Measurements from ENCODE around the gene TMEM18. TPM values are rescaled to one million over a fixed set of nuclear protein-coding genes. Genes with fewer than 3 reads are reported as not detected.

Gene TMEM18
- total and polyA plus RNA-seq, 2 experiments from 2014 or later = 15.0 to 41.9 TPM

GRCh38 chr2:680496-680895 is 3.3 kb upstream of the TMEM18 start:
- peaks cover 12% of the 10 kb centered on the region for H3K79me2 ChIP-seq (replicated peaks; ENCODE audit: insufficient read depth)
- Mint-ChIP-seq H3K27me3 (ENCODE audit: insufficient read depth, low read depth, poor library complexity) (peaks cover 5% of the 10 kb centered on the region), H3K4me3 (no peak overlapping the region), H3K9me3 (peaks cover 17% of the 10 kb centered on the region), H3K27ac (no peak overlapping the region), H3K4me1 (peaks cover 24% of the 10 kb centered on the region), H3K36me3 (ENCODE audit: low read depth) (peaks cover 18% of the 10 kb centered on the region)
- DNase-seq (ENCODE audit: low spot score) (no peak), ATAC-seq (no peak)
- H4K20me1 ChIP-seq (replicated peaks; ENCODE audit: insufficient read depth) = peaks cover 4% of the 10 kb centered on the region
- TF ChIP-seq ZNF331 (CRISPR knock-in tag; IDR thresholded peaks at IDR 0.05; ENCODE audit: low read depth) = no peak
- no peak for TF ChIP-seq CREB1 (CRISPR knock-in tag; IDR thresholded peaks at IDR 0.05; ENCODE audit: low read depth)
- no peak for TF ChIP-seq STAT1 (IDR thresholded peaks at IDR 0.05; ENCODE audit: unreplicated experiment)
- no peak for TF ChIP-seq ZNF462 (CRISPR knock-in tag; IDR thresholded peaks at IDR 0.05)
- TF ChIP-seq EZH2 (IDR thresholded peaks at IDR 0.05; ENCODE audit: low read depth, unreplicated experiment) = no peak
- TF ChIP-seq NANOG (IDR thresholded peaks at IDR 0.05; ENCODE audit: borderline replicate concordance) = no peak
- TF ChIP-seq CTCF (conservative IDR thresholded peaks at IDR 0.05; ENCODE audit: low read depth in 2 of 2) = no peak
- no peak for TF ChIP-seq POLR2AphosphoS5 (IDR thresholded peaks at IDR 0.05; ENCODE audit: low read depth)
- no peak overlapping the region for H2AFZ ChIP-seq
- H3K4me2 ChIP-seq = no peak overlapping the region
- no peak overlapping the region for H3K4me3 ChIP-seq
- peaks cover 14% of the 10 kb centered on the region for H3K4me1 ChIP-seq (ENCODE audit: insufficient read depth)
- no peaks in the 10 kb centered on the region for H3K27me3 ChIP-seq (ENCODE audit: insufficient read depth)
- 0 out of 2 replicates have a peak, but pooled peaks cover 3% of the 10 kb centered on the region for H3K9me2 ChIP-seq (ENCODE audit: insufficient read depth)
- 0 out of 2 replicates have a peak, but pooled peaks cover 4% of the 10 kb centered on the region for H3F3A ChIP-seq (replicated peaks; ENCODE audit: low read depth)
- no peak overlapping the region for H3K27ac ChIP-seq (ENCODE audit: low read depth)
- H3K36me3 ChIP-seq (ENCODE audit: insufficient read depth) = no peaks in the 10 kb centered on the region
